Stimulated activated CD8-positive, alpha-beta memory T cell treated with anti-CD3 and anti-CD28 coated beads, Interleukin-2, amount 100 ng/mL, for 1 hour (primary cell): ENCODE results near the gene RUSF1.

Source experiments
- DNase-seq, 2 donors: peaks; one replicate each; pipeline ENCODE4 v3.0.0-alpha.2; 2020; ENCODE audit warnings: low read depth in 2 of 2

RUSF1 gene

GRCh38 chr16:31471241-31471874, 36.8 kb downstream of the RUSF1 start:
- no peak for DNase-seq

DNA sequence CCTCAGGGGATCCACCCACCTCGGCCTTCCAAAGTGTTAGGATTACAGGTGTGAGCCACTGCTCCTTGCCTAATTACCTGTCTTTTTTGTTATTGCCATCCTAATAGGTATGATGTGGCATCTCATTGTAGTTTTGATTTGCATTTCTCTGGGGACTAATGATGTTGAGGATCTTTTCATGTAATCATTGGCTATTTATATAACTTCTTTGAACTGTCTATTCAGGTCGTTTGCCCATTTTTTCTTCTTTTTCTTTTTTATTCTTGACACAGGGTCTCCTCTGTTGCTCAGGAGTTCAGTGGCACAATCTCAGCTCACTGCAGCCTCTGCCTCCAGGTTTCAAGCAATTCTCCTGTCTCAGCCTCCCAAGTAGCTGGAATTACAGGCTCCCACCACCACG, 37.6 kb downstream of the RUSF1 start:
- DNase-seq: no peak

DNA sequence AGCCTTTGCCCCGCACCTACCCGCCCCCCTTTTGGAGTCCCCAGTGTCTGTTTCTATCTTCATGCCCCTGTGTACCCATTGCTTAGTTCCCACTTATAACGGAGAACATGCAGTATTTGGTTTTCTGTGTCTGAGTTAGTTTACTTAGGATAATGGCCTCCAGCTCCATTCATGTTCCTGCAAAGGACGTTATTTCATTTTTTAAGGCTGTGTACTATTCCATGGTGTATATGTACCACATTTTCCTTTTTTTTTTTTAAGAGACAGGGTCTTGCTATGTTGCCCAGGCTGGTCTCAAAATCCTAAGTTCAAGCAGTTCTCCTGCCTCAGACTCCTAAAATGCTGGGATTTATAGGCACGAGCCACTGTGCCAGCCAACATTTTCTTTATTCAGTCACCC, 40.3 kb downstream of the RUSF1 start:
- no peak for DNase-seq

- DNase-seq: no peak
Measured at GRCh38 chr16:31467151-31467773, 40.9 kb downstream of the RUSF1 start.

- DNase-seq: no peak
Measured at GRCh38 chr16:31466381-31466841, 41.8 kb downstream of the RUSF1 start.

DNA sequence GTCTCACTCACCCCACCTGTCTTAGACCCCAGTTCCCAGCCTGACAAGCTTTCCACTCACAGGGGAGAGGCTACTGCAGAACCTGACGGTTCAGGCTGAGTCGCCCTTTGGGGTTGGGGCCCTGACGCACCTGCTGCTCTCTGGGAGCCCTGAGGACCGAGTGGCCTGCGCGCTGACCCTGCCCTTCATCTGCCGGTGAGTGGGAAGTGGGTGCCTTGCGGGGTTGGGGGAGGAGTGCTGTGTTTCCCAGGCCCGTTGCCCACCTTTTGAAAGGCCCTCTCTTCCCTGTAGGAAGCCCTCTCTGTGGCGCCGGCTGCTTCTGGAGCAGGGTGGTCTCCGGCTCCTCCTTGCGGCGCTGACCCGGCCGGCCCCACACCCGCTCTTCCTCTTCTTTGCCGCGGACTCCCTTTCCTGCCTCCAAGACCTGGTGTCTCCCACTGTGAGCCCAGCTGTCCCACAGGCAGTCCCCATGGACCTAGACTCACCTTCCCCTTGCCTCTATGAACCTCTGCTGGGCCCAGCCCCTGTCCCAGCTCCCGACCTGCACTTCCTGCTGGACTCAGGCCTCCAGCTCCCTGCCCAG, 42.3 kb downstream of the RUSF1 start:
- no peak for DNase-seq

DNA sequence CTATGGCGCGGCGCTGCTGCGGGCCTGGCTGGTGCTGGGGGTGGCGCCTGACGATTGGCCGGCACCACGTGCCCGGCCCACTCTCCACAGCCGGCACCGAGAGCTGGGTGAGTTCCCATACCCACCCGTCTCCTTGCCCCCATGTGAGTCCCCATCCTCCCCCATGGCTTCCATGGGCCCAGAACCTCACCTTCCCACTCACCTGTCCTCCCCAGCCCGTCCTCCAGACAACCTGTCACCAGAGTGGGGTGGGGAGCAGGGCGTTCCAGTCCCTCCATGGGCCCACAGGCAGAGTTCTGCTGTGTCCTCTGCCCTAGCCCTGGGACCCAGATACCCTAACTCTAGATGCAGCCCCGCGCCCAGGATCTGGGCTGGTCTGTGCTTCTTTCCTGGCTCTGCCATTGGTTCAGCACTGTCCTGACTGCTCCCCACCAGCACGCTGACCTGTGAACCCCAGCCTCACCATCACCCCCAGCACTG, 43.4 kb downstream of the RUSF1 start:
- no peak for DNase-seq

GRCh38 chr16:31464348-31464769, 43.8 kb downstream of the RUSF1 start:
- DNase-seq: no peak

DNA sequence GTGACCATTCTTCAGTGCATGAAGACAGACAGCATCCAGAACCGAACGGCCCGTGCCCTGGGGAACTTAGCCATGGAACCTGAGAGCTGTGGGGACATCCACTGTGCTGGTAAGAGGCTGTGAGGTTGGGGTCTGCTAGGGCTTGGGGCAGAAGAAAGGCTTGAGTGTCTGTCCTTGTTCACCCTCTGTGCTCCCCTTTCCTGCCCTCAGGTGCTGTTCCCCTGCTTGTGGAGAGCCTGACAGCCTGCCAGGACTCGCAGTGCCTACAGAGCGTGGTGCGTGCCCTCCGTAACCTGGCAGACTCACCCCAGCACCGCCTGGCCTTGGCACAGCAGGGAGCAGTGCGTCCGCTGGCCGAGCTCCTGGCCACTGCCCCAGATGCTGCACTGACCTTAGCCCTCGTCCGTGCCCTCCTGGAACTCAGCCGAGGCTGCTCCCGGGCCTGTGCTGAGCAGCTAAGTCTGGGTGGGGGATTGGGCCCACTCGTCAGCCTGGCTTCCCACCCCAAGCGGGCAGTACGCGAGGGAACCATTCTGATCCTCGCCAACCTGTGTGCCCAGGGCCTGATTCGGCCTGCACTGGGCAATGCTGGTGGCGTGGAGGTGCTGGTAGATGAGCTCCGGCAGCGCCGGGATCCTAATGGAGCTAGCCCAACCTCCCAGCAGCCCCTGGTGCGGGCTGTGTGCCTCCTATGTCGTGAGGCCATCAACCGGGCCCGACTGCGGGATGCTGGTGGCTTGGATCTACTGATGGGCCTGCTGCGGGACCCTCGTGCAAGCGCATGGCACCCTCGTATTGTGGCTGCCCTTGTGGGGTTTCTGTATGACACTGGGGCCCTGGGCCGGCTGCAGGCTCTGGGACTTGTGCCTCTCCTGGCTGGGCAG, 46.0 kb downstream of the RUSF1 start:
- DNase-seq: no peak

DNA sequence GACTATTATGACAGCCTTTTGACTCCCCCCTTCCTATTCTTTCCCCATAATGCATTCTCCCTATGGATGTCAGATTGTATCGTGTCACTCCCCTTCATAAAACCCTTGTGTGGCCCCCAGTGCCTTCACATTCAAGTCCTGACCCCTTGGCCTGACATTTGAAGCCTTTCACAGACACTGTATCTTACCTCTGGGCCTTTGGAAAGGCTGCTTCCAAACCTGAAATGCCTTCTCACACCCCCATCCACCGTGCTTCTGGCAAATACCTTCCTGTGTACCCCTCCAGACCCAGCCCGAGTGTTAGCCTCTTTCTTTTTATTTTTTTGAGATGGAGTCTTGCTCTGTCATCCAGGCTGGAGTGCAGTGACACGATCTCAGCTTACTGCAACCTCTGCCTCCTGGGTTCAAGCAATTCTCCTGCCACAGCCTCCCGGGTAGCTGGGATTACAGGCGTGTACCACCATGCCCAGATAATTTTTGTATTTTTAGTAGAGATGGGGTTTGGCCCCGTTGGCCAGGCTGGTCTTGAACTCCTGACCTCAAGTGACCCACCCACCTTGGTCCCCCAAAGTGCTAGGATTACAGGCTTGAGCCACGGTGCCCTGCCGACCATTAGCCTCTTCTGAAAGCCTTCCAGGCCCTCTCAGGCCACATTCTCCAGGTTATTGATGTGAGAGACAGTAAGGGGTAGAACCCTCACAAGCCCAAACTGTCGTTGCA, 46.8 kb downstream of the RUSF1 start:
- DNase-seq: no peak

GRCh38 chr16:31460582-31461002, 47.6 kb downstream of the RUSF1 start:
- DNase-seq: no peak

DNA sequence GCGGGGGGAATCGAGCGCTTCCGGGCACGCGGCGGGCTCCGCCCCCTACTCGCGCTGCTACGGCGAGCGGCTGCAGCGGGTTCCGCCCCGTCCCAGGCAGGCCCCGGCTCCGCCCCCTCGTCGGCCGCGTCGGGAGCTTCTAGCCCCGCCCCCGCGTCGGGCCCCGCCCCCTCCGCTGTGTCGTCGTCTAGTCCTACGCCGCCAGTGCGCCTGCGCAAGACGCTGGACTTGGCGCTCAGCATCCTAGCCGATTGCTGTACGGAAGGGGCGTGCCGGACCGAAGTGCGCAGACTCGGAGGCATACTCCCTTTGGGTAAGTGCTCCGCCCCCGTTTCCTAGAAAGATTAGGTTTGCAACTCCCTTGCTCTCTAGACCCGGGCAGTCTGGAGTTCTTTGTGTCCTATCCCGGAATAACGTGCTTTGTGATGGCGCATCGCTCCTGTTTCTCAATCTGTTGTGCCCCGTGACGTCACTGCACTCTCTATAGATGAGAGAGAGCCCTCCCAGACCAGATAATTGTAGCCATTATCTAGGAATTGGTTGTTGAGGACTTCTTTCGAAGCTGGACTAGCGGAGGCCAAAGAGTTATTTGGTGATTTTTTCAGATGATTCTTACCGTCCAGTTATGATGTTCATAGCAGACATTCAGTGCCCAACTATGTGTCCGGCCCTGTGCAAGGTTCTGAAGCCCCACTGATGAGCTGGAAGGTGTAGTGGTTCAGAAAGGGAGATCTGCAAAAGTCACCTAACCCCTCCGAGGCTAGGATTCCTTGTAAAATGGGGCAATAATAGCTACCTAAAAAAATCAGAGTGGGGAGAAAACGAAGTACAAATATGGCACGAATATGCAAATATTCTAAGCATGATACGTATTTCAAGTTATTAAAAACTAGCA, 48.3 kb downstream of the RUSF1 start:
- DNase-seq: peak; percentile 100

DNA sequence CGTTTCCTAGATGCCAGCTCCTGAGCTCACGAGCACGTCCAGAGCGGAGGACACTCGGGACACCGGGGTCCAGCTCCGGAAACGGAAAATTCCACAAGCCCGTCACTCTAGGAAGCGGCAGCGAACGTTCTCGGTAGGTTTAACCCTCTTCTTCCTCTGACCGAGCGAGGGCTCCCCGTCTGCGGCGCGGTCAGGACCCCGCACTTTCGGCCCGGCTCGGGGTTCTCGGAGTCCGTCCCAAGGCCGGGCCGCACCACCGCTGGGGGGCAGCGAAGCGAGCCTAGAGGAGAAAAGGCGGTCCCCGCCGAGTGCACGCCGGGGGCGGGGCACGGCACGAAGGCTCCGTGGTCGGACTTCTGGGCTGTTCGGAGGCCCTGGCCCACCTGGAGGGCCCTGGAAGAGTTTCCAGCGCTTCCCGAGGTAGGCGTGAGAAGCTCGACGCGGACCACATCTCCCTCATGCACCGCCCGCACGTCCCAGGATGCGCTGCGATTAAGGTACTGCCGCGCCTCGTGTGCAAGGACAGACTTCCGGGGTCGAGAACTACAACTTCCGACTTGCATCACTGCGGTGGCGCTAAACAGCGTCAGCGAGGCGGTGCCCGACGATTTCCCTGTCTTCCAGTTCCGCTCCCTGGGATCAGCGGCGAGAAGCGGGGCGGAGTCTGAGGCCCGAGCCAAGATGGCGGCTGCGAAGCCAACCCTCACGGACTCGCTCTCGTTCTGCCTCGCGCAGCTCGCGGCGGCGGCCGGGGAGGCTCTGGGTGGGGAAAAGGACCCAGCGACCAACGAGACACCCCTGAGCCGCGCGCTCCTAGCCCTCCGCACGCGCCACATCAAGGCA, 49.1 kb downstream of the RUSF1 start, which contains the start of gene ARMC5:
Gene ARMC5, plus strand, starts transcription at position 658 of the 843 bp plus-strand sequence. Its CDS starts 24 bp downstream, at position 682.
- DNase-seq: peak; percentile 91 to 95

DNA sequence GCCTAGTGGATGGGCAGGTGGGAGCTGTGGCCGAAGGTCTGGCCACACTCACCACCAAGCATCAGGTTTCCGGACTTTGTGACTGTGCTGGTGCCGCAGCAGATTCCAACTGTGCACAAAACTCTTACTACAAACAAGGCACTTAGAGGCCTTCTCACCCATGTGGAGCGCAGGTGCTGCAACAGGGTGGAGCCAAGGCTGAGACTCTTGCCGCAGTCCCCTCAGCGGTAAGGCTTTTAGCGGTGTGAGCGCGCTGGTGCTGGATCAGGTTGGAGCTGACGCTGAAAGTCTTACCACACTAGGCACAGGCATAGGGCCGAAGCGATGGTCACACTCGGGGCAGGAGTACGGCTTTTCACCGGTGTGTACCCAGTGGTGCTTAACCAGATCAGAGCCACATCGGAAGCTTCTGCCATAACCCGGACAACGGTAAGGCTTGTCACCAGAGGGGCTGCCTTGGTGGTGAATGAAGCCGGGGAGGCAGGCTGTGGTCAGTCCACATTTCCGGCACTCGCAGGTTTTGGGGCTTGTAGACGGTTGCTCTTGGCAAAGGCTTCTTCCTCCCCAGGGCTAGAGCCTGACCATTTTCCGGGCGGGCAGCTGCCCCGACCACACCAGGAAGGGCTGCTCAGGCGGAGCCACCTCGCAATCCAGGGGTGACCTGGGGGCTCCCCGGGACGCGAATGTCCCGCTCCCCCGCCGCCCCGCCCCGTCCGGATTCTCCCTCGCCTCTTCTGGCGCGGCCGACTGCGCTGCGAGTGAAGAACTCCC, 49.9 kb downstream of the RUSF1 start:
- peak in 1 of 2 donors; percentile 28 for DNase-seq

DNA sequence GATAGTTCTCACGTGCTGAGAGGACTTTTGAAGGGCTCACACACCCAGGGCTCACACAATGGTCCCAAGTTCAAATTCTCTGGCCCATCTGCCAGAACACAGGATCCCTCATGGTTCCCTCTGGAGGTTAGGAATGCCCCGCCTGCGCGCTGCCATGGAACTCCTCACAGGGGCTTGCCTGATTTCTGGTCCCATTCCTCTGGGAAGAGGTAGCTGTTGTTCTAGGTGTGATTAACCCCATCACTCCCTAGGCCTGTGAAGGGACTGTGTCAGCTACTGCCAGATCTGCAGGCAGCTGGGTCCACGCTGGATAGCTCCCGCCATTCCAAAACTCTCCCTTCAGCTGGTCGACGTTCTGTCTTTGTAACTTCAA, 51.2 kb downstream of the RUSF1 start:
- DNase-seq: no peak

DNA sequence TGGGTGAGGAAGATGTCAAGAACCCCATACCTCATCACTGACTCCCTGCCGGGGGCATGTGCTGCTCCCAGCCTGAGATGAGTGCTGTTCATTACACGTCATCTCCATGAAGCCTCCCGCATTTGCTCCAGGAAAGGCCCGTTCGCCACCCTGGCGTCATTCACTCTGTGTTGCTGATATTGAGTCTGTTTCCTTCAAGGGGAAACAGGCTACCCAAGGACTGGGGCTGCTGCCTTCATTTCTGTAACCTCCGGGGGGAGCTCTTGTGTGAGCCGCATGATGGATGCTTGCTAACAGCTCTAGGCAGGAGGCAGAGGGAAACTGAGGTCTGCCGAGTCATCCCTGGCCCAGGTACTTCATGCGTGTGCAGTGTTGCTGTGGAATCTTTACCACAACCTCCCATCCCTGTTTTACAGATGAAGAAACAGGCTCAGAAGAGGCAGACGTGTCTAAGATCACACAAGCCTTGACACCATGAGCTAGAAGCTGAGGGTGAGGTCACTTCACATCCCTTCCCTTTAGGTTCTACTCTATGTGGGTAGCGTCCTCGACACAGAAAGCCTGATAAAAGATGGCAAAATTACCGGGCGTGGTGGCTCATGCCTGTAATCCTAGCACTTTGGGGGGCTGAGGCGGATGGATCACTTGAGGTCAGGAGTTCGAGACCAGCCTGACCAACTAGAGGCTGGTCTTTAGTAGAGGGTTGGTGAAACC, 52.4 kb downstream of the RUSF1 start:
- DNase-seq: no peak

- no peak for DNase-seq
Measured at GRCh38 chr16:31453255-31454204, 54.7 kb downstream of the RUSF1 start.
